CD8-positive, alpha-beta memory T cell (primary cell): ENCODE data around the gene ANKRD34C. TPM values are rescaled to one million over a fixed set of nuclear protein-coding genes. Genes with fewer than 3 reads are reported as not detected.

Source experiments
- CTCF ChIA-PET: fragments of 350-600 bp; sonication (Branson Sonifier 250); formaldehyde crosslinking; loops from one replicate; lab custom pipeline; 2021; ENCODE audit warnings: antibody characterized with exemption; lab: Charles Lee
- POLR2A ChIA-PET: fragments of 350-600 bp; sonication (Branson Sonifier 250); formaldehyde crosslinking; loops from one replicate; lab custom pipeline; 2021; ENCODE audit warnings: antibody characterized with exemption; lab: Charles Lee
- DNase-seq, 5 donors: peaks; one replicate each; pipeline versions ENCODE4 v3.0.0 to v3.0.0-alpha.2; 2020 to 2022; ENCODE audit warnings: mixed read lengths in 1 of 5
- H3K27ac ChIP-seq: one replicate; pipeline ENCODE4 v1.7.0; 2013; ENCODE audit warnings: low read depth, mild to moderate bottlenecking, low read length, moderate library complexity
- H3K27me3 ChIP-seq: 2 replicates; pipeline ENCODE4 v1.7.0; 2013; ENCODE audit warnings: low read length, mild to moderate bottlenecking; ENCODE audit not compliant: insufficient read depth, poor library complexity, severe bottlenecking
- H3K36me3 ChIP-seq: 2 replicates; pipeline ENCODE4 v1.7.0; 2013; ENCODE audit warnings: mild to moderate bottlenecking, low read length, moderate library complexity; ENCODE audit not compliant: insufficient read depth
- H3K4me1 ChIP-seq: 2 replicates; pipeline ENCODE4 v1.7.0; 2013; ENCODE audit warnings: mild to moderate bottlenecking, low read length, moderate library complexity; ENCODE audit not compliant: insufficient read depth
- H3K4me3 ChIP-seq: 2 replicates; pipeline ENCODE4 v1.7.0; 2013; ENCODE audit warnings: mild to moderate bottlenecking, low read length
- H3K9me3 ChIP-seq: 2 replicates; pipeline ENCODE4 v1.7.0; 2013; ENCODE audit warnings: mild to moderate bottlenecking, low read length
- H3K27ac Mint-ChIP-seq, 8 donors: one replicate each; pipeline ENCODE4 v1.8.0; 2020 to 2021; ENCODE audit warnings: mixed read lengths in 8 of 8, mild to moderate bottlenecking in 6 of 8, inconsistent platforms in 3 of 8, moderate library complexity in 3 of 8
- H3K27me3 Mint-ChIP-seq, 2 donors: one replicate each; pipeline ENCODE4 v1.8.0; 2020 to 2021; ENCODE audit warnings: mixed read lengths in 2 of 2, mild to moderate bottlenecking in 1 of 2, moderate library complexity in 1 of 2
- H3K36me3 Mint-ChIP-seq, 3 donors: one replicate each; pipeline ENCODE4 v1.8.0; 2020 to 2021; ENCODE audit warnings: mixed read lengths in 3 of 3, inconsistent platforms in 1 of 3, mild to moderate bottlenecking in 1 of 3
- H3K4me1 Mint-ChIP-seq, 3 donors: one replicate each; pipeline ENCODE4 v1.8.0; 2020 to 2021; ENCODE audit warnings: mixed read lengths in 3 of 3, inconsistent platforms in 1 of 3, mild to moderate bottlenecking in 1 of 3
- H3K4me3 Mint-ChIP-seq, 7 donors: one replicate each; pipeline ENCODE4 v1.8.0; 2020 to 2021; ENCODE audit warnings: mixed read lengths in 7 of 7, mild to moderate bottlenecking in 6 of 7, moderate library complexity in 4 of 7, inconsistent platforms in 2 of 7
- H3K9me3 Mint-ChIP-seq, 5 donors: one replicate each; pipeline ENCODE4 v1.8.0; 2020 to 2022; ENCODE audit warnings: mixed read lengths in 5 of 5, mild to moderate bottlenecking in 3 of 5, moderate library complexity in 2 of 5, inconsistent platforms in 1 of 5
- polyA plus RNA-seq: library from polyadenylated mRNA; unstranded; fragments of 300-500 nt; fragmentation: Illumina TruSeq; gene quantifications from one replicate; pipeline ENCODE4 v1.2.3, GENCODE V29; 2021
- total RNA-seq, 2 experiments: library from RNA; stranded (reverse); gene quantifications; one replicate each; pipeline ENCODE4 v1.2.3, GENCODE V29; 2021

The ANKRD34C gene
- total and polyA plus RNA-seq, 3 experiments from 2014 or later: not detected

GRCh38 chr15:79265167-79265566, 17.4 kb upstream of the ANKRD34C start:
- Mint-ChIP-seq H3K27me3 (peaks cover 18 to 47% of the 10 kb centered on the region in 2 donors), H3K27ac (no peak overlapping the region), H3K9me3 (no peaks in the 10 kb centered on the region), H3K4me1 (no peaks in the 10 kb centered on the region), H3K4me3 (no peak overlapping the region), H3K36me3 (no peaks in the 10 kb centered on the region)
- ChIA-PET POLR2A (no interaction called here), CTCF (no interaction called here)
- Histone ChIP-seq H3K4me1 (no peaks in the 10 kb centered on the region), H3K36me3 (no peaks in the 10 kb centered on the region), H3K9me3 (no peaks in the 10 kb centered on the region), H3K27me3 (no peaks in the 10 kb centered on the region), H3K4me3 (no peak overlapping the region), H3K27ac (no peak overlapping the region)
- DNase-seq: no peak

GRCh38 chr15:79265987-79266579, 16.4 kb upstream of the ANKRD34C start:
- ChIA-PET POLR2A (no interaction called here), CTCF (no interaction called here)
- Histone ChIP-seq H3K9me3 (no peaks in the 10 kb centered on the region), H3K4me3 (no peak overlapping the region), H3K27me3 (no peaks in the 10 kb centered on the region), H3K36me3 (no peaks in the 10 kb centered on the region), H3K27ac (no peak overlapping the region), H3K4me1 (no peaks in the 10 kb centered on the region)
- Mint-ChIP-seq H3K4me3 (no peak overlapping the region), H3K9me3 (peaks cover 0 to 2% (median 0%) of the 10 kb centered on the region in 5 donors), H3K27ac (no peak overlapping the region), H3K27me3 (peaks cover 15 to 45% of the 10 kb centered on the region in 2 donors), H3K36me3 (no peaks in the 10 kb centered on the region), H3K4me1 (no peaks in the 10 kb centered on the region)
- DNase-seq: no peak

GRCh38 chr15:79283252-79284048, 928 bp downstream of the ANKRD34C start:
- Mint-ChIP-seq H3K36me3 (peaks cover 0 to 1% (median 0%) of the 10 kb centered on the region in 3 donors), H3K9me3 (peaks cover 4 to 11% (median 6%) of the 10 kb centered on the region in 5 donors), H3K4me1 (no peaks in the 10 kb centered on the region), H3K4me3 (peak overlapping the region in 1 of 7 donors; percentile 25), H3K27ac (no peak overlapping the region), H3K27me3 (peaks cover 49 to 93% of the 10 kb centered on the region in 2 donors)
- Histone ChIP-seq H3K27ac (no peak overlapping the region), H3K27me3 (peaks cover 31% of the 10 kb centered on the region), H3K9me3 (no peaks in the 10 kb centered on the region), H3K4me1 (no peaks in the 10 kb centered on the region), H3K4me3 (no peak overlapping the region), H3K36me3 (no peaks in the 10 kb centered on the region)
- POLR2A ChIA-PET: no interaction called here
- peak in 1 of 5 donors; percentile 6 for DNase-seq
- CTCF ChIA-PET: no interaction called here

GRCh38 chr15:79290642-79291275, 8.2 kb downstream of the ANKRD34C start:
- Mint-ChIP-seq H3K27ac (no peak overlapping the region), H3K27me3 (peaks cover 20 to 66% of the 10 kb centered on the region in 2 donors), H3K4me1 (peaks cover 0 to 5% (median 0%) of the 10 kb centered on the region in 3 donors), H3K9me3 (no peaks in the 10 kb centered on the region), H3K36me3 (no peaks in the 10 kb centered on the region), H3K4me3 (no peak overlapping the region)
- ChIA-PET POLR2A (no interaction called here), CTCF (no interaction called here)
- no peaks in the 10 kb centered on the region for H3K9me3 ChIP-seq
- H3K4me1 ChIP-seq: no peaks in the 10 kb centered on the region
- peaks cover 10% of the 10 kb centered on the region for H3K27me3 ChIP-seq
- no peak for DNase-seq
- H3K36me3 ChIP-seq: no peaks in the 10 kb centered on the region
- no peak overlapping the region for H3K4me3 ChIP-seq
- H3K27ac ChIP-seq: no peak overlapping the region

GRCh38 chr15:79292011-79292410, 9.5 kb downstream of the ANKRD34C start:
- Mint-ChIP-seq H3K9me3 (no peaks in the 10 kb centered on the region), H3K4me3 (no peak overlapping the region), H3K4me1 (peaks cover 0 to 5% (median 0%) of the 10 kb centered on the region in 3 donors), H3K36me3 (no peaks in the 10 kb centered on the region), H3K27ac (no peak overlapping the region), H3K27me3 (peaks cover 15 to 54% of the 10 kb centered on the region in 2 donors)
- Histone ChIP-seq H3K27me3 (peaks cover 10% of the 10 kb centered on the region), H3K27ac (no peak overlapping the region), H3K4me3 (no peak overlapping the region), H3K36me3 (no peaks in the 10 kb centered on the region), H3K4me1 (no peaks in the 10 kb centered on the region), H3K9me3 (no peaks in the 10 kb centered on the region)
- POLR2A ChIA-PET: no interaction called here
- no peak for DNase-seq
- CTCF ChIA-PET: no interaction called here

- H3K4me3 ChIP-seq: no peak overlapping the region
- H3K36me3 ChIP-seq: no peaks in the 10 kb centered on the region
- peaks cover 6 to 43% of the 10 kb centered on the region in 2 donors for H3K27me3 Mint-ChIP-seq
- no peak overlapping the region for H3K27ac Mint-ChIP-seq
- H3K9me3 Mint-ChIP-seq: no peaks in the 10 kb centered on the region
- H3K4me1 ChIP-seq: no peaks in the 10 kb centered on the region
- DNase-seq: no peak
- no peaks in the 10 kb centered on the region for H3K9me3 ChIP-seq
- H3K27ac ChIP-seq: no peak overlapping the region
- POLR2A ChIA-PET: no interaction called here
- no peak overlapping the region for H3K4me3 Mint-ChIP-seq
- no peaks in the 10 kb centered on the region for H3K36me3 Mint-ChIP-seq
- no peaks in the 10 kb centered on the region for H3K27me3 ChIP-seq
- peaks cover 0 to 5% (median 0%) of the 10 kb centered on the region in 3 donors for H3K4me1 Mint-ChIP-seq
- CTCF ChIA-PET: no interaction called here
Observed at GRCh38 chr15:79294075-79294474, 11.6 kb downstream of the ANKRD34C start.

- H3K4me1 ChIP-seq: no peaks in the 10 kb centered on the region
- no peak overlapping the region for H3K4me3 ChIP-seq
- H3K36me3 ChIP-seq: no peaks in the 10 kb centered on the region
- DNase-seq: no peak
- ChIA-PET CTCF (interaction anchor here (0.7 to 1.2 kb wide), 2 partner anchors 14 to 44 kb away, joined by 3 to 4 read pairs; partner anchors contain the start of gene TMED3), POLR2A (no interaction called here)
- Mint-ChIP-seq H3K4me3 (no peak overlapping the region), H3K4me1 (no peaks in the 10 kb centered on the region), H3K27ac (no peak overlapping the region), H3K27me3 (peaks cover 8 to 41% of the 10 kb centered on the region in 2 donors), H3K9me3 (no peaks in the 10 kb centered on the region), H3K36me3 (no peaks in the 10 kb centered on the region)
- H3K9me3 ChIP-seq: no peaks in the 10 kb centered on the region
- no peak overlapping the region for H3K27ac ChIP-seq
- no peaks in the 10 kb centered on the region for H3K27me3 ChIP-seq
Observed at GRCh38 chr15:79296583-79296982, 14.1 kb downstream of the ANKRD34C start.
